Measurements from ENCODE around the gene CRACR2A.

The CRACR2A gene, protein sequence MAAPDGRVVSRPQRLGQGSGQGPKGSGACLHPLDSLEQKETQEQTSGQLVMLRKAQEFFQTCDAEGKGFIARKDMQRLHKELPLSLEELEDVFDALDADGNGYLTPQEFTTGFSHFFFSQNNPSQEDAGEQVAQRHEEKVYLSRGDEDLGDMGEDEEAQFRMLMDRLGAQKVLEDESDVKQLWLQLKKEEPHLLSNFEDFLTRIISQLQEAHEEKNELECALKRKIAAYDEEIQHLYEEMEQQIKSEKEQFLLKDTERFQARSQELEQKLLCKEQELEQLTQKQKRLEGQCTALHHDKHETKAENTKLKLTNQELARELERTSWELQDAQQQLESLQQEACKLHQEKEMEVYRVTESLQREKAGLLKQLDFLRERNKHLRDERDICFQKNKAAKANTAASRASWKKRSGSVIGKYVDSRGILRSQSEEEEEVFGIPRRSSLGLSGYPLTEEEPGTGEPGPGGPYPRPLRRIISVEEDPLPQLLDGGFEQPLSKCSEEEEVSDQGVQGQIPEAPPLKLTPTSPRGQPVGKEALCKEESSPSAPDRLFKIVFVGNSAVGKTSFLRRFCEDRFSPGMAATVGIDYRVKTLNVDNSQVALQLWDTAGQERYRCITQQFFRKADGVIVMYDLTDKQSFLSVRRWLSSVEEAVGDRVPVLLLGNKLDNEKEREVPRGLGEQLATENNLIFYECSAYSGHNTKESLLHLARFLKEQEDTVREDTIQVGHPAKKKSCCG

DNA sequence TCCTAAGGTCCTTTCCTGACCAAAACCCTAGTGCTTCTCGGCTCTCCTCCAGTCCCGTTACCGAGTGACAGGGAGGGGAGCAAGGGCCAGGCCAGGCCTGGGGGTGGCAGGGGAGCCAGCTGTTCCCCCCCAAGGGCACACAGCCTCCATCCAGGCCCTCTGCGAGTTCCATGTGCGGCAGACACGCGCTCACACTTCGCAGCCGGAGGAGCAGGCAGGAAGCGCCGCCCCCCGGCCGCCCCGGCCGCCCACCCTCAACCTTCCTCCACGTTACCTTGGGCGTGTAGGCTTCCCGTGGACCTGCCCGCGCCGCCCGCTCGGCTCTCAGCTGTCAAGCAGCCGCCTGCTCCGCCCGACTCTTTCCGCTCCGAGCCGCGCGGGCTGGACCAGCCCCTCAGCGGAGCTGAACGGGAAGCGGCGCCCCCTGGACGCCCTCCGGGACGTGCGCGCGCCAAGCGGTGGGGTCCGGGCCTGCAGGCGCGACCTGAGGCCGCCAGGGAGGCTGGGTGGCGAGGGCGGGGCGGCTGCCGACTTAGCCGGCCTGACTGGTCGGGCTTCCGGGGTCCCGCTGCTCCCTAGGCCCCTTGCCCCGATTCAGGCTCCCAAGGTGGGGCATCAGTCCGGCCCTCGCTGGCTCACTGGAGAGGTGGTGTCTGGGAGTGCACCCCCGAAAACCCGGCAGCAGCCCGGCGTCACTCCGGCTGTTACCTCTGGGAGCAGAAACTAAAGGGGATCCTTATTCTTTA is at the start of gene CRACR2A:
Gene CRACR2A, minus strand, starts transcription at position 369 of the 746 bp plus-strand sequence. CDS start 56,110 bp downstream, outside the sequence.
- peak; percentile 45 for DNase-seq

DNA sequence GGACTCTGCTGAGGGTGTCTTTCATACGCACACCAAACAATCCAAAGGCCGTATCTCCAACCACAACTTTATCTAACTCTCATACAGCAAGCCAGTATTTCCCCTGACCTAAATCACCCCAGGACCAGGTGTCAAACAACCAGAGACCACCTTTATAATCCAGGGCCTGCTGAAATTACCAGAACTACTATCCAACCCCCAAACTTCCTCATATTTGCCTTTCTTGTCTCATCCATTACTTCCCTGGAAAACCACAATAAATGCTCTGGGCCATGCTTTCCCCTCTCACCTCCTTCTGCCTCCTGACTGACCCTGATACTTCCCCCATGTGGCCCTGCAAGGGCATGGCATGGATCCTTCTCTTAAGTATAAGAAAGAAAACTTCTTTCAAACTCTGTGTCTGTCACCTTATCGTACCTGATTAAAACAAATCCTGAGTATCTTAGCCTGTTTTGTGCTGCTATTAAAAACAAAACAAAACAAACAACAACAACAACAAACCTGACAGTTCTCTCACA is 44.7 kb upstream of the CRACR2A start:
- DNase-seq = no peak

GRCh38 chr12:3795492-3796133 is 42.7 kb upstream of the CRACR2A start:
- DNase-seq = no peak

DNA sequence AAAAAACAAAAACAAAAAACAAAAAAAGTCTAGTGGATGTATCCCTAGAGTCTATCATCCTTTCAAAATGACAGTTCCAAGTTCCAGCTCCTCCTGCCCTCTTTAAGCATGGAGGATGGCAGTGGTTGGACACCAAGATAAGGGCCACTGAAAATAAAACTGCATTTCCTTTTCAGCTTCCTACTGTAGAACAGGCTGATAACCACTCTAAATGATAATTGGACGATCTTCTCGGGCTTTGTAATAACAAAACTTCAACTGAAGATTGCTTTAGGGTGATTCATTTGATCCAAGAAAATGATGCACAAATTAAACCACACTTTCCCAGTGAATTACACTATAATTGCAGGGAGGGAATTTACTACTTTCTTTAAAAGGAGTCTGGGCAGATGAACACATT is 42.2 kb upstream of the CRACR2A start:
- DNase-seq = no peak

GRCh38 chr12:3792623-3793288 is 39.8 kb upstream of the CRACR2A start:
- no peak for DNase-seq

GRCh38 chr12:3791256-3791874 is 38.5 kb upstream of the CRACR2A start:
- no peak for DNase-seq

- DNase-seq = no peak
Observed at GRCh38 chr12:3790642-3791041, 37.7 kb upstream of the CRACR2A start.

GRCh38 chr12:3789838-3790237 is 36.9 kb upstream of the CRACR2A start:
- no peak for DNase-seq

- DNase-seq = peak; percentile 80
Observed at GRCh38 chr12:3777206-3777809, 24.4 kb upstream of the CRACR2A start.

GRCh38 chr12:3775385-3776035 is 22.6 kb upstream of the CRACR2A start:
- DNase-seq = no peak

GRCh38 chr12:3772380-3772779 is 19.5 kb upstream of the CRACR2A start:
- DNase-seq = peak; percentile 20

- DNase-seq = peak; percentile 20
Observed at GRCh38 chr12:3771853-3772252, 18.9 kb upstream of the CRACR2A start.

- no peak for DNase-seq
Observed at GRCh38 chr12:3770891-3771290, 18.0 kb upstream of the CRACR2A start.

DNA sequence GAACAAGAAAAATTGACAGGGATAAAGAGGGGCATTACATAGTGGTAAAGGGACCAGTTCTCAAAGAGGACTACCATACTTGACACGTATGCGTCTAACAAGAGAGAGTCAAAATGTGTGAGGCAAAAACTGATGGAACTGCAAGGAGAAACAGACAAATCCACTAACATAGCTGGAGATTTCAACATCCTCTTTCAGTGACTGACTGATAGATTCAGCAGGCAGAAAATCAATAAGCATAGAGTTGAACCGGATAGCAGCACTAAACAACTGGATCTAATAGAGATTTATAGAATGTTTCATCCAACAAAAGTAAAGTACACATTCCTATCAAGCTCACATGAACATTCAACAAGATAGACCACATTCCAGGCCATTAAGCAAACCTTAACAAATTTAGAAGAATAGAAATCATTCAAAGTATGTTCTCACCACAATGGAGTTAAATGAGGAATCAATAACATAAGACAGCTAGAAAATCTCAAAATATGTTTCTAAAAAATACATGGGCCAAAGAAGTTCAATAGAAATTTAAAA is 16.1 kb upstream of the CRACR2A start:
- DNase-seq = no peak

DNA sequence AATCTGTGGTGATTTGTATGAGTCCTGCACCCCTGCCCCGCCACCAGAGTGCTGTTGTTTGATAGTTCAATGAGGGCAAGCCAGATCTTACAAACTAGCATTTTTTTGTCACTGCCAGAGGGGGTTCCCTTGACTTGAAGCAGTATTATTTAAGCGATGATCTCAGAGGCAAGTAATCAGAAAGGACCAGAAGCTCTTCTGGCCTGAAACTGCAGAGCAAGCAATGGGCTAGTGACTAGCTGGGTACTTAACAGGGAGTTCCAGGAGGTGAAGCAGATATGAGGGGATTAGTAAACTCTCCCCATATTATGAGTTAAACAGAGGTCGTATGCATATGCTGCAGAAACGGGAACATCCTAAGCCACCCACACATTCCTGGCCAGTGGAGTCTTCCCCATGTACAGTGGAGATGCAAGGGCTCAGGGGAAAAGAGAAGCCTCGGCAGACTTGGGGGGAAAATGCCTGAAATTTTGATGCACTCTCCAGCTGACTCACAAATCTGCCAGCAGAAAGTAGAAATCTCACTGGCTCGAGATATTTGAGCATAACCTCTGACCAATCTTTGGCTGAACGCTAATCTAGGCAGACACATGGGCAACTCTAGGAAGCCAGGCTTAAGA is 8.3 kb upstream of the CRACR2A start:
- no peak for DNase-seq

DNA sequence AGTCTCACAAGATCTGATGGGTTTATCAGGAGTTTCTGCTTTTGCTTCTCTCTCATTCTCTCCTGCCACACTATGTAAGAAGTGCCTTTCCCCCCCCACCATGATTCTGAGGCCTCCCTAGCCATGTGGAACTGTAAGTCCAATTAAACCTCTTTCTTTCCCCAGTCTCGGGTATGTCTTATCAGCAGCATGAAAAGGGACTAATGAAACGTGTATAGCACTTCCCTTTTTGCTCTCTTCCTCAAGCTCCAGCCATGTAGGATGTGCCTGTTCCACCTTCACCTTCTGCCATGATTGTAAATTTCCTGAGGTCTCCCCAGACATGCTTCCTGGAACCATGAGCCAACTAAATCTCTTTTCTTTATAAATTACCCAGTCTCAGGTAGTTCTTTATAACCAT is 7.0 kb upstream of the CRACR2A start:
- DNase-seq = no peak

- DNase-seq = no peak
Observed at GRCh38 chr12:3757261-3757660, 4.4 kb upstream of the CRACR2A start.

DNA sequence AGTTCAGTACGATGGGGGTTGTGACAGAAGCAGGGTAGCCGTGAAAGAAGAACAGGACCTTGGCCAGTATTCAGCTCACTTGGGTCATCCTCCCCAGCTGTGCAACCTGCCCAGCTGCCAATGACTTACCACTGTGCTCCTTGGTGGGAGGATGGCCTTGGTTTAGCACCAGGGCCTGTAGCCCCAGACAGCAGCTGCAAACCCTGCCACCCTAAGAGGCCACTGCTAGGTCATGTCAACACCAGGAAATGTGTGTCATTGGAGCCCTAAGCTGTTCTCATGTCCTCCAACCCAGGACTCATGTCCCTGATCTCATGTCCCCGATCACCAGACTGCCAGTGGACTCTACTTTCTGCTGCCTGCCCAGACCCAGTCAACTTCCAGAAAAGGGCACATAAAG is 3.0 kb upstream of the CRACR2A start:
- no peak for DNase-seq

- peak; percentile 66 for DNase-seq
Observed at GRCh38 chr12:3753544-3754284, 805 bp upstream of the CRACR2A start.

All from NCI-H1694 treated with DMSO at 0.1 percent for 48 hours (cell line).